22Rv1 (cell line): ENCODE data around the gene LIG4.

ENCODE experiments used
- ZFX ChIP-seq: fragments of 450-650 bp; IDR thresholded peaks from 2 replicates; pipeline ENCODE4 v1.6.1; 2017; ENCODE audit warnings: antibody characterized with exemption, borderline replicate concordance
- TF ChIP-seq, protein P1 (sequence below): fragments of 450-650 bp; IDR thresholded peaks from 2 replicates; pipeline ENCODE4 v1.5.1; 2017; ENCODE audit warnings: mild to moderate bottlenecking

DNA sequence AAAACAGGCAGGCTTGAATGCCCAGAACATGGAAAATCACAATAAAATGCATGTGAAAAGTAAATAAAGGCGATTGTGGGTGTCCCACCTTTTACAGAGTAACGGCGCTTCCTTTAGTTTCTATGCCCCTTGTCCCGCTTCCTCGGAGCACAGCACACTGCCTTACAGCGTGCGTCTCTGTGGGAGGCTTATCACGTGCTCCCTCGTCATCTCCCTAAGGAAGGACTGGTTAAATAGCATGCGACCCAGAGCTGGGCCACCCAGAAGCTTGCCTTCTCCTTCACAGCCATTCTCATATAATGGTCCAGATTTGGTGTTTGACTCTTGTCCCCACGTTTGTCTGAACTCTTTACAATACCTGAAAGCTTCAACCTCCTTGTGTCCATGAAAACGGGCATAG is 56.6 kb downstream of the LIG4 start:
- TF ChIP-seq, protein P1, sequence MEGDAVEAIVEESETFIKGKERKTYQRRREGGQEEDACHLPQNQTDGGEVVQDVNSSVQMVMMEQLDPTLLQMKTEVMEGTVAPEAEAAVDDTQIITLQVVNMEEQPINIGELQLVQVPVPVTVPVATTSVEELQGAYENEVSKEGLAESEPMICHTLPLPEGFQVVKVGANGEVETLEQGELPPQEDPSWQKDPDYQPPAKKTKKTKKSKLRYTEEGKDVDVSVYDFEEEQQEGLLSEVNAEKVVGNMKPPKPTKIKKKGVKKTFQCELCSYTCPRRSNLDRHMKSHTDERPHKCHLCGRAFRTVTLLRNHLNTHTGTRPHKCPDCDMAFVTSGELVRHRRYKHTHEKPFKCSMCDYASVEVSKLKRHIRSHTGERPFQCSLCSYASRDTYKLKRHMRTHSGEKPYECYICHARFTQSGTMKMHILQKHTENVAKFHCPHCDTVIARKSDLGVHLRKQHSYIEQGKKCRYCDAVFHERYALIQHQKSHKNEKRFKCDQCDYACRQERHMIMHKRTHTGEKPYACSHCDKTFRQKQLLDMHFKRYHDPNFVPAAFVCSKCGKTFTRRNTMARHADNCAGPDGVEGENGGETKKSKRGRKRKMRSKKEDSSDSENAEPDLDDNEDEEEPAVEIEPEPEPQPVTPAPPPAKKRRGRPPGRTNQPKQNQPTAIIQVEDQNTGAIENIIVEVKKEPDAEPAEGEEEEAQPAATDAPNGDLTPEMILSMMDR: no peak
- TF ChIP-seq ZFX: no peak
